K562 (cell line): Measurements from ENCODE around the gene ATP12A. TPM values are rescaled to one million over a fixed set of nuclear protein-coding genes. Genes with fewer than 3 reads are reported as not detected.

ENCODE experiments used
- ELF1 ChIP-seq: fragments of 200-800 bp; sonication (Bioruptor generic); IDR thresholded peaks from 2 replicates; pipeline ENCODE4 v1.6.1; 2016; ENCODE audit warnings: missing genetic modification characterization, missing compliant biosample characterization
- EZH2 ChIP-seq: IDR thresholded peaks from 2 replicates; pipeline ENCODE4 v1.6.1; 2012; ENCODE audit warnings: low read depth, mild to moderate bottlenecking, inconsistent platforms, low read length, borderline replicate concordance
- HNRNPH1 ChIP-seq: fragments of 200-400 bp; formaldehyde crosslinking; optimal IDR thresholded peaks from 2 replicates; pipeline ENCODE3; 2017; ENCODE audit warnings: low read depth, mild to moderate bottlenecking, low read length, moderate library complexity
- MAFF ChIP-seq: IDR thresholded peaks from 2 replicates; pipeline ENCODE4 v1.6.1; 2012; ENCODE audit warnings: low read length, improper control_type of control experiment
- MAFK ChIP-seq: IDR thresholded peaks from 2 replicates; pipeline ENCODE4 v1.6.1; 2011; ENCODE audit warnings: low read length, improper control_type of control experiment
- PHF20 ChIP-seq: fragments of 450-650 bp; IDR thresholded peaks from 2 replicates; pipeline ENCODE4 v1.6.1; 2018; ENCODE audit not compliant: partially characterized antibody
- SMAD3 ChIP-seq: fragments of 450-650 bp; formaldehyde crosslinking; conservative IDR thresholded peaks from 2 replicates; pipeline ENCODE4 v1.4.0; 2020; ENCODE audit warnings: mild to moderate bottlenecking
- SOX6 ChIP-seq: fragments of 450-650 bp; IDR thresholded peaks from 2 replicates; pipeline ENCODE4 v1.6.1; 2014; ENCODE audit warnings: mild to moderate bottlenecking
- SP2 ChIP-seq: IDR thresholded peaks from 2 replicates; pipeline ENCODE4 v1.6.1; 2011; ENCODE audit warnings: mild to moderate bottlenecking, low read depth, low read length, moderate library complexity; ENCODE audit not compliant: poor library complexity, severe bottlenecking; ENCODE audit errors: extremely low read depth
- TRIM28 ChIP-seq: fragments of 450-650 bp; IDR thresholded peaks from 2 replicates; pipeline ENCODE4 v1.6.1; 2017
- ZNF134 ChIP-seq: fragments of 250-450 bp; sonication (Bioruptor Pico); conservative IDR thresholded peaks from 2 replicates; pipeline ENCODE4 v1.4.0; 2020
- polyA plus RNA-seq, 8 experiments: library from polyadenylated mRNA; depleted of rRNA in 4 of 8; stranded (reverse) in 5 of 8; unstranded in 3 of 8; fragments of >200 nt; fragmentation: Nextera tagmentation in 2 of 8; fragmentation: Illumina TruSeq in 1 of 8; extraction: Ambion mirVana in 2 of 8; extraction: Trizol in 1 of 8; gene quantifications; 2 replicates each; pipeline versions ENCODE4 v1.2.1 to v1.2.3, GENCODE V29; 2011 to 2014; ENCODE audit warnings: inconsistent platforms in 1 of 8, missing spikeins in 1 of 8
- total RNA-seq, 7 experiments: library from RNA; depleted of rRNA in 6 of 7; stranded (reverse); fragments of >200 nt in 6 of 7; fragmentation: Illumina TruSeq in 2 of 7; extraction: Trizol in 2 of 7; gene quantifications; 2 replicates each; pipeline versions ENCODE4 v1.2.1 to v1.2.3, GENCODE V29; 2011 to 2021; ENCODE audit warnings: low replicate concordance in 1 of 7
- TF ChIP-seq, protein P1 (sequence below): fragments of 150-350 bp; IDR thresholded peaks from 2 replicates; pipeline ENCODE4 v1.6.1; 2014; ENCODE audit warnings: low read depth, mild to moderate bottlenecking, low read length, borderline replicate concordance

The ATP12A gene
- total and polyA plus RNA-seq, 9 of the 15 experiments (the other 6 are each of a cell fraction or from before 2014, with no cell fraction given): not detected

DNA sequence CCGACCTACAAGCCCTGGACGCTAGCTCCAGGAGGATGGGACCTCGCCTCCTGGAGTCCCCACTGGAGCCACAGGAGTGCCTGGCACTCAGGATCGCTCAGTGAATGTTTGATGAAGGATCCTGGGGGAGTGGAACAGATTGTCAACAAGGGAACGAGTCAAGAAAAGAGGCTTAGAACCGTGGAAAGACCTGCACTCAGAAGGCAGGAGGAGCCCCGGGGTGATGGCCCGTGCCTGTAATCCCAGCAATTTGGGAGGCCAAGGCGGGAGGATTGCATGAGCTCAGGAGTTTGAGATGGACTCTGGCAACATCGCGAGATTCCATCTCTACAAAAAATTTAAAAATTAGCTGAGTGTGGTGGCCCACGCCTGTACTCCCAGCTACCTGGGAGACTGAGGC, 38.9 kb downstream of the ATP12A start (continued):
- TF ChIP-seq SOX6: no peak
- no peak for TF ChIP-seq ELF1 (tag)
- no peak for TF ChIP-seq EZH2
- no peak for TF ChIP-seq MAFF
- TF ChIP-seq SMAD3 (CRISPR knock-in tag): no peak
- TF ChIP-seq, protein P1, sequence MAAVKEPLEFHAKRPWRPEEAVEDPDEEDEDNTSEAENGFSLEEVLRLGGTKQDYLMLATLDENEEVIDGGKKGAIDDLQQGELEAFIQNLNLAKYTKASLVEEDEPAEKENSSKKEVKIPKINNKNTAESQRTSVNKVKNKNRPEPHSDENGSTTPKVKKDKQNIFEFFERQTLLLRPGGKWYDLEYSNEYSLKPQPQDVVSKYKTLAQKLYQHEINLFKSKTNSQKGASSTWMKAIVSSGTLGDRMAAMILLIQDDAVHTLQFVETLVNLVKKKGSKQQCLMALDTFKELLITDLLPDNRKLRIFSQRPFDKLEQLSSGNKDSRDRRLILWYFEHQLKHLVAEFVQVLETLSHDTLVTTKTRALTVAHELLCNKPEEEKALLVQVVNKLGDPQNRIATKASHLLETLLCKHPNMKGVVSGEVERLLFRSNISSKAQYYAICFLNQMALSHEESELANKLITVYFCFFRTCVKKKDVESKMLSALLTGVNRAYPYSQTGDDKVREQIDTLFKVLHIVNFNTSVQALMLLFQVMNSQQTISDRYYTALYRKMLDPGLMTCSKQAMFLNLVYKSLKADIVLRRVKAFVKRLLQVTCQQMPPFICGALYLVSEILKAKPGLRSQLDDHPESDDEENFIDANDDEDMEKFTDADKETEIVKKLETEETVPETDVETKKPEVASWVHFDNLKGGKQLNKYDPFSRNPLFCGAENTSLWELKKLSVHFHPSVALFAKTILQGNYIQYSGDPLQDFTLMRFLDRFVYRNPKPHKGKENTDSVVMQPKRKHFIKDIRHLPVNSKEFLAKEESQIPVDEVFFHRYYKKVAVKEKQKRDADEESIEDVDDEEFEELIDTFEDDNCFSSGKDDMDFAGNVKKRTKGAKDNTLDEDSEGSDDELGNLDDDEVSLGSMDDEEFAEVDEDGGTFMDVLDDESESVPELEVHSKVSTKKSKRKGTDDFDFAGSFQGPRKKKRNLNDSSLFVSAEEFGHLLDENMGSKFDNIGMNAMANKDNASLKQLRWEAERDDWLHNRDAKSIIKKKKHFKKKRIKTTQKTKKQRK: no peak
- TF ChIP-seq MAFK: no peak
- no peak for TF ChIP-seq HNRNPH1
- no peak for TF ChIP-seq PHF20
- no peak for TF ChIP-seq TRIM28
- no peak for TF ChIP-seq SP2
- TF ChIP-seq ZNF134 (CRISPR knock-in tag): no peak
